GDM1 (cell line): Measurements from ENCODE around the gene PTPN20.

ENCODE experiments used
- DNase-seq: peaks from one replicate; lab custom pipeline; 2025; lab: John Stamatoyannopoulos, UW

PTPN20 gene

DNA sequence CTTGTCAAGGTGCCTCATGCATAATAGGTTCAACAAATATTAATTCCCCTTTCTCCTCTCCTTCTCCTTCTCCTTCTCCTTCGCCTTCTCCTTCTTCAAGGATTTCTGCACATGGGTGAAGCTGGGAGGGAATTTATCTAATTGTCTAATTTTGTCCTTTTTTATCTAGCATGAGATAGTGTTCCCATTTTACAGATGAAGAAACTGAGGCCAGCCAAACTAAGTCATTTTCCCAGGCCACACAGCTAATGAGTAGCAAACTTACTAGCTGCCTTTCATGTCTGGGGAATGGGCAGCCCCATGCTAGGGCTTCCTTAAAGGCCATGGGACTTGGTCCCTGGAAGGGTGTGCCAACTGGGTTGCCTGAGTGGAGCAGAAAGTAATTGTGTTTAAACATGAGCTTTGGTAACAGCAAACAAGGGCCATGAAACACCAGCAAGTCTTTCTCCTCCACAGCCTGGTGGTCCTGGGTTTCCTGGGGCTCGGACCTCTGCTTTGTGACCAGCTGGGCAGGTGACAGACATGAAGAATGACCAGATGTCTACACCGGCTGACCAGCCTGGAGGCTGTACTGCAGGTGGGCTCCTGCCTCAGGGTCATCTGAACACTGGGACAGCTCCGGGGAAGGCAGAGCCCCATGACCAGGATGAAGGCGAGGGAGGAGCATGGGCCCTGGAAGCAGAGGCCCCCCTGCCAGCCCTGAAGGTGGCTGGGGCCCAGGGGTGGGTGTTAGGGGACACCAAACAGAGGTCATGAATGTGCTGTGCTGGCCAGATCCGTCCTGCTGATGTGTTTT, 138.0 kb downstream of the PTPN20 start:
- no peak for DNase-seq

DNA sequence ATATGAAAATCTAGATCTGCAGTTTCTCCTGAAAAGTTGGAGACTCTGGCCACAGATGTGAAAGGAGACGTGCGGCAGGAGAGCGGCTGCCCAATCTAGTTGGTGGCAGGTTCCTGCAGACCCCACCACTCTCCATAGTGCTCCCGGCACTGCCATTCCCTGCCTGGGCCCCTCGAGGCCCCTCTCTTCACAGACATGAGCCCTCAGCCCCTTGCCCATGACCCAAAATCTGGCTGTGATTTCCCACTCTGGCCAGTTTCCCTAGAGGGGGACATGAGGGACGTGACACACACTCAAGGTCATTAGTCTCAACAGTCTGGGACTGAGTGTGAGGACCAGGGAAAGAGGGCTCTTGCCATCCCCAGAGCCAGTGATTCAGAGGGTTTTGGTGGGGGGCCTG, 138.7 kb downstream of the PTPN20 start:
- no peak for DNase-seq

DNA sequence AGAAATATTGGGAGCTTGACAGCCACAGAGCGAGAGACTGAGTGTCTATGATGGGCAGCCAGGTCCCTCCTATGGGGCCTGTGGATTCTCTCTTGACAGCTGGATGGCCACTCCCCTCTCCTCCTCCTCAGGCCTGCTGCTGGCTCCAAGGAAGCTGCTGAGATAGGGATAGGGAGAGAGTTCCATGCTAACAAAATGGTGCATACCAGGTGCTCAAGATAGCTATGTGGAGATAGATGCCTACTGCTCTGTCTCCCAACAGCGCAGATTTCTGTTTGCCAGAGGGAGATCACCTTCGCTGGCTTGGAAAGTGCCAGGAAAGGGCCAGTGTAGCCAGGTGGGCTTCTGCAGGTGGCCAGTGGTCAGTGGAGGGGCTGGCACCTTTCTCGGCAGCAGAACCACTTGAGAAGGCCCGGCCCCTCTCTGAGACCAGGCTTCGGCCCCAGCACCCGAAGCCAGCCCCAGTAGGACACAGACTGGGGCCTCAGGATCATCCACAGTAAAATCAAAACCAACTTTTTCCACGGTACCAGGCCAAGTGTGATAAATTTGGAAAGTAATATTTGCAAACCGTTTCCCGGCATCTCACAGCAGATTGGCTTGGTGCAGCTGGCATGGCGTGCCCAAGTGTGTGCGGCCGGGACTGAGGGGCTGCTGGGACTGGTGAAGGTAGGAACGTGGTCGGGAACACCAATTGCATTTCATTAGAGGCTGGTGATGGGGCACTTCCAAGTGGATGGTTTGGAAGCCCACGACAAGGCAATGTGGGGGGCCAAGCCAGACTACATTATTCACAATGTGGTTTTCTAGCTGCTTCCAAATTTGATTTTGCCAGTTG, 139.6 kb downstream of the PTPN20 start:
- DNase-seq: no peak

DNA sequence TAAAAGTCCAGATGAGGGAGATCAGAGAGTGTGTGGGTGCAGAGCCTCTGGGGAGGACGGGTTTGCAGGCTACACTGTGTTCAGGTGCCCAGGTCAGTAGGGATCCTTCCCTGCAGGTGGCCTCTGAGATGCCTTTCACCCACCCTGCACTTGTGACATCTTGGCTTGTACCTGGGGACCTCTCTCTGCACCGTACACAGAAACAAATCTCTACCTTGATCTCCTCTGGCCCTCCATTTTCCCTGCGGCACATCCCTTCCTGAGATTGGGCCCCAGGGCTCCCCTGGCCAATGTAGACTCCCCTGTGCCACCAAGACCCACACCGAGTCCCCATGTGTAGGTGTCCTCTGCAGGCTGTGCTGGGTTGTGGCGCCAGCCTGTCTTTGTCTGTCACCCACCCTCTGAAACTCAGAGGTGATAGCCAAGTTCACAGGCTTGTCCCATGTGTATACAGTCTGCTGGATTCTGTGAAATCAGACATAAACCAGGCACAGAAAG, 140.6 kb downstream of the PTPN20 start:
- DNase-seq: no peak
